Hepatocyte (in vitro differentiated cells): Measurements from ENCODE around the gene GALNT7. TPM values are rescaled to one million over a fixed set of nuclear protein-coding genes. Genes with fewer than 3 reads are reported as not detected.

ENCODE experiments used
- DNase-seq: peaks from one replicate; pipeline ENCODE4 v3.0.0-alpha.2; 2016; ENCODE audit warnings: low spot score
- H2AFZ ChIP-seq: fragments of 200-600 bp; sonication (generic); 2 replicates; pipeline ENCODE4 v1.6.0; 2016; ENCODE audit warnings: antibody characterized with exemption, mild to moderate bottlenecking
- H3K27ac ChIP-seq: fragments of 200-600 bp; sonication (generic); 2 replicates; pipeline ENCODE4 v1.5.1; 2016; ENCODE audit warnings: mild to moderate bottlenecking
- H3K27me3 ChIP-seq: fragments of 200-600 bp; sonication (generic); 2 replicates; pipeline ENCODE4 v1.6.1; 2016
- H3K36me3 ChIP-seq: fragments of 200-600 bp; sonication (generic); replicated peaks from 2 replicates; pipeline ENCODE4 v1.5.1; 2016; ENCODE audit warnings: low read depth; ENCODE audit not compliant: insufficient read depth
- H3K4me1 ChIP-seq: fragments of 200-600 bp; sonication (generic); 2 replicates; pipeline ENCODE4 v1.5.1; 2016; ENCODE audit warnings: mild to moderate bottlenecking, moderate library complexity; ENCODE audit not compliant: insufficient read depth
- H3K4me2 ChIP-seq: fragments of 200-600 bp; sonication (generic); 2 replicates; pipeline ENCODE4 v1.6.0; 2016
- H3K4me3 ChIP-seq: fragments of 200-600 bp; sonication (generic); 2 replicates; pipeline ENCODE4 v1.5.1; 2016; ENCODE audit warnings: mild to moderate bottlenecking
- H3K79me2 ChIP-seq: fragments of 200-600 bp; sonication (generic); 2 replicates; pipeline ENCODE4 v1.6.0; 2017; ENCODE audit warnings: mild to moderate bottlenecking
- H3K9me2 ChIP-seq: fragments of 200-600 bp; sonication (generic); replicated peaks from 2 replicates; pipeline ENCODE4 v1.6.0; 2017; ENCODE audit warnings: mild to moderate bottlenecking; ENCODE audit not compliant: insufficient read depth
- H3K9me3 ChIP-seq: fragments of 200-600 bp; sonication (generic); 2 replicates; pipeline ENCODE4 v1.5.1; 2016; ENCODE audit warnings: low read depth, mild to moderate bottlenecking
- H4K20me1 ChIP-seq: fragments of 200-600 bp; sonication (generic); 2 replicates; pipeline ENCODE4 v1.6.0; 2016; ENCODE audit warnings: mild to moderate bottlenecking; ENCODE audit not compliant: insufficient read depth, poor library complexity, severe bottlenecking
- CTCF ChIP-seq: fragments of 200-600 bp; sonication (generic); IDR thresholded peaks from 2 replicates; pipeline ENCODE4 v1.5.1; 2016; ENCODE audit warnings: antibody characterized with exemption, mild to moderate bottlenecking; ENCODE audit not compliant: poor library complexity
- EZH2 ChIP-seq: fragments of 200-600 bp; sonication (generic); IDR thresholded peaks from 2 replicates; pipeline ENCODE4 v1.6.1; 2016; ENCODE audit warnings: antibody characterized with exemption, mild to moderate bottlenecking, borderline replicate concordance
- EZH2phosphoT487 ChIP-seq: fragments of 200-600 bp; sonication (generic); IDR thresholded peaks from one replicate; pipeline ENCODE4 v1.6.1; 2018; ENCODE audit warnings: antibody characterized with exemption, mild to moderate bottlenecking, low read depth, moderate library complexity; ENCODE audit not compliant: unreplicated experiment, severe bottlenecking
- WGBS: methylation state at CpG from one replicate; pipeline ENCODE4 v1.1.6; 2016; ENCODE audit warnings: low lambda C conversion rate; ENCODE audit errors: missing lambda C conversion rate; 5-methylcytosine and 5-hydroxymethylcytosine counted together
- polyA plus RNA-seq: library from polyadenylated mRNA; unstranded; fragments of >200 nt; fragmentation: Nextera tagmentation; extraction: Ambion mirVana; gene quantifications from 2 replicates; pipeline ENCODE4 v1.2.1, GENCODE V29; 2016
- total RNA-seq: library from RNA; depleted of rRNA; stranded (reverse); fragments of >200 nt; gene quantifications from 2 replicates; pipeline ENCODE4 v1.2.3, GENCODE V29; 2014

GALNT7 gene
- total and polyA plus RNA-seq, 2 experiments from 2014 or later, result 23.7 to 44.6 TPM

DNA sequence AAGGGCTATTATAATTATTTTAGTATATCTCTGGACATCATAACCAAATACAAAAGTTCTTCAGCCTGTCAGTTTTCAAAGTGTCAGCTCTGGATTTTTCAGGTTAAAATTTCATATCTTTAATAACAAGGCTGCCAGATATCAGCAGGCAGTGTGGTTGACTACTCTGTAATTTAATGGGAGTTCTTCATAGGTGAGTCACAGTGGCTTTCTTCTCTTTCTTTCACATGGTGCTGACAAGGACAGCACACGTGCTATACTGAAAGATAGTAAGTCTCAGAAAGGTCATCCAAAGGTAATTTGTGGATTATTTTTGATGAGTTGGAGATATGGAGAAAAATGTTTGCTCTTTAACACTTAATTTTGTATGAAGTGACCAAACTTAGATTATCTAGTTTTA lies 43.2 kb downstream of the GALNT7 start:
- no peak overlapping the region for H2AFZ ChIP-seq
- no peaks in the 10 kb centered on the region for H3K36me3 ChIP-seq
- H3K4me2 ChIP-seq, result no peak overlapping the region
- 19% methylated on average over 1 of the region's 1 CpG for WGBS
- DNase-seq, result peak; percentile 68
- no peak overlapping the region for H3K27ac ChIP-seq
- TF ChIP-seq EZH2phosphoT487, result no peak
- TF ChIP-seq EZH2, result no peak
- no peak for TF ChIP-seq CTCF
- H3K27me3 ChIP-seq, result no peaks in the 10 kb centered on the region
- no peaks in the 10 kb centered on the region for H3K9me3 ChIP-seq
- H3K4me1 ChIP-seq, result peaks cover 4% of the 10 kb centered on the region
- H3K9me2 ChIP-seq, result no peaks in the 10 kb centered on the region
- H4K20me1 ChIP-seq, result no peaks in the 10 kb centered on the region
- peaks cover 20% of the 10 kb centered on the region for H3K79me2 ChIP-seq
- H3K4me3 ChIP-seq, result no peak overlapping the region

DNA sequence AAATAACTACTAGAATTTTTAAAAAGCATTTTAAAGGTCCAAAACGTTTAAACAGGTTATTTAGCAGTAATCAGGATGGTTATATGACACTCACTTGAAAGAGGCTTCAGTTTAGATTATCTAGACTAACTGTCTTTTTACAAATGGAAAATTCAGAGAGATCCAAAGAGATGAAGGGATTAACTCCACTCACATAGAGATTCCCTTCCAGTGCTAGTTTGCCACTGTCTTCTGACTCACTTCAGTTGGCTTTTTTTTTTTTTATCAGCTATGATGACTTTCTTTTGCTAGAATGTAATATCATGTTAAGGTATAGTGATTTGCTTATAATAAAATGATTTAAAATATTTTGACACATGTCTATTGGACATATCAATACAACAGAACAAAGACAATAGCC lies 43.8 kb downstream of the GALNT7 start:
- no peak overlapping the region for H3K4me3 ChIP-seq
- no peak overlapping the region for H2AFZ ChIP-seq
- peaks cover 25% of the 10 kb centered on the region for H3K79me2 ChIP-seq
- H3K9me2 ChIP-seq, result no peaks in the 10 kb centered on the region
- peaks cover 4% of the 10 kb centered on the region for H3K4me1 ChIP-seq
- H3K9me3 ChIP-seq, result no peaks in the 10 kb centered on the region
- TF ChIP-seq CTCF, result no peak
- no peak for TF ChIP-seq EZH2
- no peak for TF ChIP-seq EZH2phosphoT487
- no peak overlapping the region for H3K27ac ChIP-seq
- H3K36me3 ChIP-seq, result no peaks in the 10 kb centered on the region
- no peak for DNase-seq
- WGBS, result 24% methylated on average over 1 of the region's 1 CpG
- H3K4me2 ChIP-seq, result no peak overlapping the region
- H4K20me1 ChIP-seq, result no peaks in the 10 kb centered on the region
- H3K27me3 ChIP-seq, result no peaks in the 10 kb centered on the region

- no peaks in the 10 kb centered on the region for H3K9me3 ChIP-seq
- H3K4me1 ChIP-seq, result peaks cover 7% of the 10 kb centered on the region
- no peaks in the 10 kb centered on the region for H4K20me1 ChIP-seq
- H3K4me3 ChIP-seq, result no peak overlapping the region
- WGBS, result 88% methylated on average over 2 of the region's 2 CpGs
- peaks cover 22% of the 10 kb centered on the region for H3K79me2 ChIP-seq
- no peak overlapping the region for H3K4me2 ChIP-seq
- no peaks in the 10 kb centered on the region for H3K27me3 ChIP-seq
- H3K9me2 ChIP-seq, result no peaks in the 10 kb centered on the region
- no peak overlapping the region for H3K27ac ChIP-seq
- H3K36me3 ChIP-seq, result no peaks in the 10 kb centered on the region
- TF ChIP-seq EZH2 (no peak), EZH2phosphoT487 (no peak), CTCF (no peak)
- no peak overlapping the region for H2AFZ ChIP-seq
- DNase-seq, result no peak
Observed at GRCh38 chr4:173213296-173213695, 44.7 kb downstream of the GALNT7 start.

GRCh38 chr4:173214231-173214630 lies 45.6 kb downstream of the GALNT7 start:
- Histone ChIP-seq H3K36me3 (no peaks in the 10 kb centered on the region), H3K9me2 (no peaks in the 10 kb centered on the region), H3K4me3 (no peak overlapping the region), H3K4me1 (peaks cover 7% of the 10 kb centered on the region), H4K20me1 (no peaks in the 10 kb centered on the region), H3K27ac (no peak overlapping the region), H3K4me2 (no peak overlapping the region), H3K79me2 (peaks cover 20% of the 10 kb centered on the region), H3K9me3 (no peaks in the 10 kb centered on the region), H2AFZ (no peak overlapping the region), H3K27me3 (no peaks in the 10 kb centered on the region)
- no peak for DNase-seq
- WGBS, result 41% methylated on average over 1 of the region's 1 CpG
- TF ChIP-seq EZH2 (no peak), EZH2phosphoT487 (no peak), CTCF (no peak)
